Epidermal melanocyte (primary cell): ENCODE measurements around the gene NRXN3.

Experiments
- DNase-seq: peaks from one replicate; pipeline ENCODE4 v3.0.0; 2011; ENCODE audit warnings: low spot score; ENCODE audit not compliant: insufficient read length

Gene NRXN3

DNA sequence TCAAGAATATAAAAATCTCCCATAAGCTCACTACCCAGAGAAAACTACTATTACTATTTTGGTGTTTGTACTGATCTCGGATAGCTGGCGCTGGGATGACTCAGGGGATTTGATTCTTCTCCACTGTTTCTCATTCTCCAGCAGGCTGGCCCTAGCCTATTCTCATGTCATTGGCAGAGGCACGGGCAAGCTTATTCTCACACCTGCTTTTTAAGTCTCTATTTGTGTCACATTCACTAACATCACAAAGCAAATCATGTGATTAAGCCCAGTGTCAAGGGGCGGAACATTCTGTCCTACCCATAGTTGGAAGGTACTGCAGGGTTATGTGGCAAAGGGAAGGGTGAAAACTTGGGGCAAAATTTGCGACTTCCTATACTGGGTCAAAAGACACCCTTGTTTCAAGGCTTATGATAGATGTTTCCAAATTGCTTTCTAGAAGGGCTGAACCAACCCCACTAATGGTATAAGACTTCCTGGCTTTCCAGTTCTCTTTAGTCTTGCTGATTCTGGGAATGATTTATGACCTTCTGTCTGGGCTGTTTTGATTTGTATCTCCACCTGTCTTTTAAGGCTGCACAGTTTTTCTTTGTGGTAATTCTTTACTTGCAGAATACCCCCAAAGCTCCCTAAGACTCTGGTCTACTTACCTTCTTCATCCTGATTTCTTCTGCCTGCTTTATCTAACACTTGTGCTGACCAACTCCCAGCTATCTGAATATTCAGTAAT is 406.4 kb downstream of the NRXN3 start:
- DNase-seq, result no peak

DNA sequence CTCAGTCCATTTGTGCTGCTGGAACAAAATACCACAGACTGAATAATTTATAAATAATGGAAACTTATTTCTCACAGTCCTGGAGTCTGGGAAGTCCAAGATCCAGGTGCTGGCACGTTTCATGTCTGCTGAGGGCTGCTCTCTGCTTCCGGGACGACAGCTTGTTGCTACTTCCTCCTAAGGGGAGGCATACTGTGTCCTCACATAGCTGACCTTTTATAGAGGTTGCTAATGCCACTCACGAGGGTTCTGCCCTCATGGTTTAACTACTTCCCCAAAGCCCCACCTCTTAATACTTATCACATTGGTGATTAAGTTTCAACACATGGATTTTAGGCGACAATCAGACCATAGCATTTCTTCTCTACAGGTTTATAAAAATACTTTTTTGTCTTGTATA is 411.1 kb downstream of the NRXN3 start:
- no peak for DNase-seq

- no peak for DNase-seq
Measured at GRCh38 chr14:78586681-78587080, 416.5 kb downstream of the NRXN3 start.

DNA sequence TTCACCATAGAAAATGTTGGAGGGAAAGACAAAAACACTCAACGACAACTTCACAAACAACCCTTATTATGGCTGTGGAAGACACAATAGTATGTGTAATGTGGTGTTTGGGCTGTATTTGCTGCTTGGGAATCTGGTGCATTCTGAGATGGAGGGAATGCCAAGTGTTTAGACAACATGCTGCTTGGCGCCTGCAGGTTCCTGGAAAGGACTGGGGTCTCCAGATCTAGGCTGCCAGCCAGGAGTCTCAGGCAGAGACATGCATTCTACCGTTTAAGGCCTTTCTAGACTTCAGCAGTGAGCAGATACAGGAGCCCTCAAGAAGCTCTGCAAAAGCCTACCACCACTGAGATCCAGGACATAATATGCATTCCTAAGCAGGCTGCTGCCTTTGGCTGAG is 418.7 kb downstream of the NRXN3 start:
- no peak for DNase-seq

- DNase-seq, result no peak
Measured at GRCh38 chr14:78592616-78593219, 422.5 kb downstream of the NRXN3 start.

DNA sequence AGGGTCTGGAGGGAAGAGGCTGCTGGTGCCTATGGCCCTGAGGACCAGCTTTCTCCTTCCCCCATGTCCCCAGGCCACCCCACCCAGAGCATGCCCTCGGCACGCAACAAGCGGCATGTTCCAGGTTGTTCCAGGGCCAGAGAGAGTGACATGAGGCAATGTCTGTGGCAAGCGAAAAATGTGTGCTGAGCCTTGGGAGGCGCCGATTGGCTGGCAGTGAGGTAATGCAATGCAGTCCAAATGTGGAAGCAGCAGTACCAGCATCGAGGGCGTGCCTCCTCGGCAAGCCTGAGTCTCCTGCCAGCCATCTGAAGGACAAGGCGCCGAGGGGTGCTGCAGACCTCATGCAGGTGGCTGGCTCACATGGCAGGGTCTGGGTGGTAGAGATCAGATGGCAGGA is 423.8 kb downstream of the NRXN3 start:
- no peak for DNase-seq

DNA sequence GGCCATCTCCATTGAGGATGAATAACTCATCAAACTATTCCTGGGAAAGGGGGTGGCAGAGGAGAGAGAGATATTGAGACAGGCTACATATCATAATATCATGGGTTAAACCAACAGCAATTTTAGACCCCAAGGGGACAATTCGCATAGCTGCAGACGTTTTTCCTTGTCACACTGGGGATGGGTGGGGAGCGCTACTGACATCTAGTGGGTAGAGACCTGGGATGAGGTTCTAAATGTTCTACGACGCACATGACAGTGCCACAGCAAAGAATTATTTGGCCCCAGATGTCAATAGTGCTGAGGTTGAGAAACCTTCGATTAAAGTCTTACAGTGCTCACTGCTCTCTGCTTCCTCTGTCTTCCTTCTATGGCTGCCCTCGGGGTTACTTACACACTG is 425.6 kb downstream of the NRXN3 start:
- DNase-seq, result no peak

GRCh38 chr14:78598046-78598920 is 428.1 kb downstream of the NRXN3 start:
- peak; percentile 28 for DNase-seq

DNA sequence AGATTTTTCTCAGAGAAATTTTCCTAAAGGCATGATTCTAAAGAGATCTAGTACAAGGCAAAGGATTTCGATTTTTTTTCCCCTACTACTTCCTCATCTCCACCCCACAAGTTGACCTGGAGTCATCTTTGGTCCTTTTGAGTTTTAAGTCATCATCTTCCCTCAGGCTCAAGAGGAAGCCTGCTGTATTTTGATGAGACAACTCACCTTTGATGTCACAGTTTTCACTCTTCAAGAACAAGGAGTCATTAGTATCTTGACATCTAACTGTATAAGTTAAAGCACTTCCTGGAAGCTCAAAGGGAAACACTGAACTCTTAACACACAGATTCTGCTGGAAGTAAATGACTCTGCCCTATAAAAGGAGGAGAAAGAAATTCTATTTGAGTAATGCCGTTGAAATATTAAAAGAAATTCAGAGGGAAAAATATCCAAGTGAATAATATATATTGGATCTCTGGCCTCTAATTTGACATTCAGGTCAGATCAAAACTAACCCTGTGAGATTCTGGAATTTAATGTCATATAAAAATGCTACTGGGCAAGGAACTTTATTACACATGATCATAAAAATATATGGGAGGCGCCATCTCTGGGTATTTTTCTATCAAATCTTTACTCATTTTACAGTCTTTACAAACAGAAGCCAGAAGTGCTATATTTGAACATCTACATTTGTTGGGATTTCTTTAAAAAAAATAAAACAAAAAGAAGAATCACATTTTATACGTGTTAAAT is 435.0 kb downstream of the NRXN3 start:
- DNase-seq, result no peak

- DNase-seq, result peak; percentile 58
Measured at GRCh38 chr14:78605897-78606500, 435.8 kb downstream of the NRXN3 start.

- DNase-seq, result no peak
Measured at GRCh38 chr14:78608998-78609787, 439.0 kb downstream of the NRXN3 start.

DNA sequence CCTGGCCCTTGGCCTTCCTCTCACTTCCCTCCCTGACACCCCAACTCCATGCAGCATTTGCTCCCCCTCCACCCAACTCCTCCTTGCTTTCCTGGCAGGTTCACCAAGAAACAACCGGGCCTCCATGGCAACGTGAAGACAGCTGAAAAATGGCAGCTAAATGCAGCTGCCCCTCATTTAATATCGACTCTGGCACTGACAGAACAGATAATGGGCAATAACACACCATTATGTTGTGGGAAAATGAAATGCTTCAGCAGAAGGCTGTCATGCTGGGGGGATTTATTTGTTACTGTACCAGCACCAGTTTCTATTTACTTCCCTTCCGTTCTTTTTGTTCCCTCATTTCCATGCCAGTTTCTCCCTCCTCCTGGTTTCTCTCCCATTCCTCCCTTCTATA is 440.8 kb downstream of the NRXN3 start:
- no peak for DNase-seq

- DNase-seq, result no peak
Measured at GRCh38 chr14:78611796-78612571, 441.8 kb downstream of the NRXN3 start.

DNA sequence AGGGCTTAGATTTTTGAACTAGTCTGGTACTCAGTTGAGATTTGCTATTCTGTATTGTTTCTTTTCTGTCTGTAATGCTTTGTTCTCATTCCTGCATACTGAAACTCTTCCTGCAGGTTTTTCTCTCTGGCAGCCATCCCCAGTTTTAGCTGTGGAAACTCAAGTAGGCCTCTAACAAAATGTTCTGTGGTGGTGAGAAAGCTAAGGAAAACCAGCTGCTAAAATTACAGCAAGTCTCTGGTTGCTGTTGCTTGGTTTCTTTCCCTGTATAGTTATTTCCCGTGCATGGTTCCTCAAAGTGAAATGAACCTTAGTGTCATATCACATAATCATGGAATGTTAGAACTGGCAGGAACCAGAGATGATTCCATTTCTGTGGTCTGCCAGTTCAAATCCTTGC is 442.5 kb downstream of the NRXN3 start:
- no peak for DNase-seq

DNA sequence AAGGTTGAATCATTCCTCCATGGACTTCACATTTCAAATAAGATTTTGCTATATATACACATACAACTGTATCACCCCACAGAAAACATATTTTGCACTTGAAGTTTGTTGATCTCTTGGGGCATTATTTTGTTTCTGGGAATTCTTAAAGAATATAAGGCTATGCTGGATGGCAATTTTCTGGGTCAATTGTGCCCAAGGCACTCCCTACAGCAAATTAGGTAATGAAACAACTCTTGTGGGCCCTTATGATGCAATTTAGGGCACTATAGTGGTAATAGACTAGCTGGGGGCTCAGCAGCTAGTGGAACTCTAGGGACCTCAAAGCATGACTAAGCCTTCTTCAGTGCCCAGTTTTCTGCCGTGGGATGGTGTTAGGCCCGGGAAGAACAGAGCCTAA is 444.4 kb downstream of the NRXN3 start:
- no peak for DNase-seq

- no peak for DNase-seq
Measured at GRCh38 chr14:78617735-78618134, 447.6 kb downstream of the NRXN3 start.

DNA sequence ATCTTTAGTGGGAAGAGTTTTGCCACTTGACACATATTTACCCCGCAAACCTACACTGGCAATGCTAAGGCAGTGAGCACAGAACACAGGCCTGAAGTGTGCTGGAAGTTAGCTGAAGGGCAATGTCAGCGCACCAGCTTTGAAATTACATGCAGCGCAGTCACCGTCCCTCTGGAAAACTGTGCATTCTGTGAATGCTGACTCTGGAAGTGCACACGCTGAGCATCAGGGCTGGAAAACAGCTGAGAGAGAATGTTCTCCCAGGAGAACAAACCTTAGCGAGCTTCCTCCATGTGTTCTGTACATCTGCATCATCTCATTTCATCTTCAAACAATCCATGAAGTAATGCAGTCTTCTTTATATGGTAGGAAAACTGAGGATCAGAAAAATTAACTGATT is 448.2 kb downstream of the NRXN3 start:
- DNase-seq, result no peak

DNA sequence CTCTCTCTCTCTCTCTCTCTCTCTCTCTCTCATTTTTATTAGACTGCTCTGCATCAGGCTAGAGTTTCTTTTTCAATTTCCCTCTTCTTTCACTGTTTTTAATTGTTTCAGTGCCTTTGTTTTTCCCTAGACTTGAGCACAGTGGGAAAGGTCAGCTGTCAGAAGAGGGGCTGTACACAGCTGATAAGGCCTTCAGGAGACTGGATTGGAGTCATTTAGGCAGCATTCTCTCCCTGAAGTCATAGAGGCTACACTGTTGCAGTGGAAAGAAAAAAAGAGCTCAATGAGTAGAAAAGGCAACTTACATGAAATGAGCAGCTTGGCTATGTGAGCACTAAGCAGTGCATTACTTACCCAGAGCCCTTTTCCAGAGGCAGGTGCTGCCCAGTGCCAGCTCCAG is 456.9 kb downstream of the NRXN3 start:
- no peak for DNase-seq

GRCh38 chr14:78631551-78631950 is 461.4 kb downstream of the NRXN3 start:
- no peak for DNase-seq

DNA sequence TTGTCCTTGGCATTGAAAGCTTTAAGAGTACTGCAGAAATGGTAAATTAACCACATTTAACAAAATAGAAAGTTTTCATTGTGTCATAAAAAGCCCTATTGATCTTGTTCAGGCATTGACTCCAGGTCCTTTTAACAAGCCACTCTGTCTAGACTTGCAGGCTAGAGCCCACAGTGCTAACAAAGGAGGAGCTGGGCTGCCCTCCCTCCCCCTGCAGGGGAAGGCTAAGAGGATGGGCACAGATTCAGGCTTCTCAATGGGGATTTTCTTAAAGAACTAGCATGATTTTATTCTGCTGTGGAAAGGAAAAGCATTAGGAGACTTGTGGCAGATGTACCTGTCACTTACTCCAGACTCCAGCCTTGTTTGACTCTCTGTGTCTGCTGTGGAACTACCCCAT is 463.6 kb downstream of the NRXN3 start:
- DNase-seq, result no peak
